Spleen (tissue), 11 donors: ENCODE measurements around the gene SOX13. TPM values are rescaled to one million over a fixed set of nuclear protein-coding genes. Genes with fewer than 3 reads are reported as not detected.

Source experiments
- DNase-seq: peaks from one replicate; pipeline ENCODE4 v3.0.0-alpha.2; 2020
- H3K27ac ChIP-seq, 8 donors: fragments of 200-600 bp; sonication (generic) in 7 of 8; 1 replicate in 4 of 8; 2 replicates in 4 of 8; pipeline versions ENCODE4 v1.5.0 to v1.8.0; 2016 to 2021; ENCODE audit warnings: inconsistent platforms in 4 of 8, mild to moderate bottlenecking in 4 of 8, moderate library complexity in 1 of 8
- H3K27me3 ChIP-seq, 7 donors: fragments of 200-600 bp; sonication (generic) in 6 of 7; replicated peaks in 1 of 7; 1 replicate in 4 of 7; 2 replicates in 3 of 7; pipeline versions ENCODE4 v1.5.0 to v1.8.0; 2016 to 2021; ENCODE audit warnings: inconsistent platforms in 3 of 7, mild to moderate bottlenecking in 1 of 7
- H3K36me3 ChIP-seq, 6 donors: fragments of 200-600 bp; sonication (generic) in 5 of 6; 1 replicate in 4 of 6; 2 replicates in 2 of 6; pipeline versions ENCODE4 v1.5.0 to v1.8.0; 2016 to 2021; ENCODE audit warnings: inconsistent platforms in 2 of 6
- H3K4me1 ChIP-seq, 6 donors: fragments of 200-600 bp; sonication (generic) in 5 of 6; 1 replicate in 3 of 6; 2 replicates in 3 of 6; pipeline versions ENCODE4 v1.5.0 to v1.8.0; 2016 to 2021; ENCODE audit warnings: inconsistent platforms in 3 of 6
- H3K4me3 ChIP-seq, 8 donors: fragments of 200-600 bp; sonication (generic) in 7 of 8; 1 replicate in 4 of 8; 2 replicates in 4 of 8; pipeline versions ENCODE4 v1.5.0 to v1.8.0; 2016 to 2021; ENCODE audit warnings: inconsistent platforms in 4 of 8, mild to moderate bottlenecking in 4 of 8, moderate library complexity in 2 of 8
- H3K9me3 ChIP-seq, 8 donors: fragments of 200-600 bp; sonication (generic) in 7 of 8; 1 replicate in 4 of 8; 2 replicates in 4 of 8; pipeline versions ENCODE4 v1.5.0 to v1.8.0; 2016 to 2021; ENCODE audit warnings: inconsistent platforms in 4 of 8
- CTCF ChIP-seq, 11 experiments: fragments of 200-600 bp in 7 of 11; fragments of 450-650 bp in 4 of 11; sonication (generic) in 4 of 11; IDR thresholded peaks in 8 of 11; conservative IDR thresholded peaks in 3 of 11; 1 replicate in 7 of 11; 2 replicates in 4 of 11; pipeline versions ENCODE4 v1.4.0 to v1.8.0; 2016 to 2021; ENCODE audit warnings: antibody characterized with exemption in 11 of 11, inconsistent platforms in 4 of 11, mild to moderate bottlenecking in 1 of 11
- POLR2A ChIP-seq, 3 donors: fragments of 450-650 bp; IDR thresholded peaks; one replicate each; pipeline ENCODE4 v1.5.1; 2017; ENCODE audit warnings: antibody characterized with exemption in 3 of 3, mild to moderate bottlenecking in 1 of 3
- POLR2AphosphoS5 ChIP-seq, 3 donors: sonication (generic); formaldehyde crosslinking; IDR thresholded peaks; one replicate each; pipeline ENCODE4 v1.5.1; 2017; ENCODE audit warnings: antibody characterized with exemption in 3 of 3
- WGBS, 5 donors: extraction: QIAGEN DNeasy Blood & Tissue Kit in 3 of 5; methylation state at CpG; one replicate each; pipeline versions ENCODE4 v1.1.5 to v1.1.7; 2013 to 2018; 5-methylcytosine and 5-hydroxymethylcytosine counted together
- intact Hi-C: fragments of 100-400 bp; cut with DNase I; formaldehyde crosslinking; loops from one replicate; pipeline ENCODE4 v1.15.0; 2023; ENCODE audit warnings: low total_unique reads
- polyA plus RNA-seq, 3 donors: library from polyadenylated mRNA; stranded (reverse); fragments of 200-250 nt; gene quantifications; one replicate each; pipeline ENCODE4 v1.2.1, GENCODE V29; 2013
- total RNA-seq, 7 donors: library from RNA; depleted of rRNA in 3 of 7; stranded (reverse); fragments of >200 nt in 3 of 7; fragmentation: NEBNext Ultra II Directional in 4 of 7; extraction: Animal tissue kit (Norgen Biotek cat#: 25700) in 4 of 7; gene quantifications; one replicate each; pipeline versions ENCODE4 v1.1.0 to v1.2.1, GENCODE V29; 2016 to 2021
- donor health status: healthy with polysubstance abuse.
- donor health status: DM: no; HTN: no; CAD: no; lungs with moderate emphysema.
- donor health status: DM: no; HTN: no; CAD: no.
- donor health status: Bipolar disorder and iron deficiency.
- donor health status: healthy.
- donor health status: DM: no; HTN: no; CAD: no.
- donor health status: DM: yes; HTN: yes; CAD: no.

Gene SOX13
- total and polyA plus RNA-seq, 10 donors = 2.0 to 28.7 (median 18.0) TPM

- peaks cover 0 to 9% (median 5%) of the 10 kb centered on the region in 6 donors for H3K4me1 ChIP-seq
- H3K27me3 ChIP-seq = no peaks in the 10 kb centered on the region
- no peak overlapping the region for H3K27ac ChIP-seq
- no peak for DNase-seq
- TF ChIP-seq CTCF (IDR thresholded peaks at IDR 0.05 in 8 of 11, conservative IDR thresholded peaks at IDR 0.05 in 3 of 11) (no peak), POLR2AphosphoS5 (IDR thresholded peaks at IDR 0.05) (no peak), POLR2A (IDR thresholded peaks at IDR 0.05) (no peak)
- no peaks in the 10 kb centered on the region for H3K9me3 ChIP-seq
- no peak overlapping the region for H3K4me3 ChIP-seq
- peaks cover 0 to 25% (median 0%) of the 10 kb centered on the region in 6 donors for H3K36me3 ChIP-seq
- intact Hi-C loops = no loop called here
- 50 to 91% (median 81%) methylated on average over 1 of the region's 1 CpG for WGBS, 5 donors
These were observed 41.0 kb downstream of the SOX13 start for GRCh38 chr1:204113896-204114295.

GRCh38 chr1:204114606-204115005, 41.7 kb downstream of the SOX13 start:
- DNase-seq = no peak
- 71 to 85% (median 81%) methylated on average over 4 of the region's 4 CpGs for WGBS, 5 donors
- TF ChIP-seq CTCF (IDR thresholded peaks at IDR 0.05 in 8 of 11, conservative IDR thresholded peaks at IDR 0.05 in 3 of 11) (no peak), POLR2A (IDR thresholded peaks at IDR 0.05) (no peak), POLR2AphosphoS5 (IDR thresholded peaks at IDR 0.05) (no peak)
- no peaks in the 10 kb centered on the region for H3K9me3 ChIP-seq
- H3K4me3 ChIP-seq = no peak overlapping the region
- no peak overlapping the region for H3K27ac ChIP-seq
- intact Hi-C loops = no loop called here
- peaks cover 0 to 5% (median under 1%) of the 10 kb centered on the region in 6 donors for H3K4me1 ChIP-seq
- peaks cover 0 to 32% (median 0%) of the 10 kb centered on the region in 6 donors for H3K36me3 ChIP-seq
- H3K27me3 ChIP-seq = no peaks in the 10 kb centered on the region

- no peak for DNase-seq
- H3K9me3 ChIP-seq = no peaks in the 10 kb centered on the region
- H3K36me3 ChIP-seq = peaks cover 0 to 36% (median under 1%) of the 10 kb centered on the region in 6 donors
- 66 to 80% (median 73%) methylated on average over 4 of the region's 4 CpGs for WGBS, 5 donors
- intact Hi-C loops = no loop called here
- TF ChIP-seq POLR2A (IDR thresholded peaks at IDR 0.05) (no peak), CTCF (IDR thresholded peaks at IDR 0.05 in 8 of 11, conservative IDR thresholded peaks at IDR 0.05 in 3 of 11) (no peak), POLR2AphosphoS5 (IDR thresholded peaks at IDR 0.05) (no peak)
- peaks cover 0 to 5% (median 0%) of the 10 kb centered on the region in 6 donors for H3K4me1 ChIP-seq
- no peaks in the 10 kb centered on the region for H3K27me3 ChIP-seq
- no peak overlapping the region for H3K4me3 ChIP-seq
- H3K27ac ChIP-seq = no peak overlapping the region
These were observed 42.2 kb downstream of the SOX13 start for GRCh38 chr1:204115116-204115515.

GRCh38 chr1:204116539-204116938, 43.6 kb downstream of the SOX13 start:
- intact Hi-C loops = no loop called here
- Histone ChIP-seq H3K36me3 (peaks cover 0 to 46% (median 3%) of the 10 kb centered on the region in 6 donors), H3K4me3 (no peak overlapping the region), H3K9me3 (no peaks in the 10 kb centered on the region), H3K27me3 (no peaks in the 10 kb centered on the region), H3K27ac (no peak overlapping the region), H3K4me1 (peaks cover 0 to 5% (median 0%) of the 10 kb centered on the region in 6 donors)
- no peak for DNase-seq
- 89 to 95% (median 91%) methylated on average over 4 of the region's 4 CpGs for WGBS, 5 donors
- TF ChIP-seq CTCF (IDR thresholded peaks at IDR 0.05 in 8 of 11, conservative IDR thresholded peaks at IDR 0.05 in 3 of 11) (no peak), POLR2AphosphoS5 (IDR thresholded peaks at IDR 0.05) (no peak)
